Measurements from ENCODE around the gene USP50. TPM values are rescaled to one million over a fixed set of nuclear protein-coding genes. Genes with fewer than 3 reads are reported as not detected.

USP50 gene
- total RNA-seq, 1 experiment from 2014 or later = not detected

- no peak overlapping the region for H2AK5ac ChIP-seq (ENCODE audit: insufficient read length, low read length)
- no peaks in the 10 kb centered on the region for H3K36me3 Mint-ChIP-seq (ENCODE audit: insufficient read depth in 1 of 3, low read depth in 3 of 3)
- no peak overlapping the region for H2BK5ac ChIP-seq (ENCODE audit: insufficient read length, low read length)
- no peak overlapping the region for H3K14ac ChIP-seq (ENCODE audit: insufficient read depth, low read length)
- H3K9me3 ChIP-seq (ENCODE audit: control insufficient read depth, low read depth, low read length) = no peaks in the 10 kb centered on the region
- no peak overlapping the region for H2AFZ ChIP-seq (ENCODE audit: low read length)
- H3K56ac ChIP-seq (ENCODE audit: insufficient read length, low read depth, low read length) = no peak overlapping the region
- no peak overlapping the region for H3K4ac ChIP-seq (ENCODE audit: low read depth, low read length)
- H4K20me1 ChIP-seq (ENCODE audit: control insufficient read depth, insufficient read depth, insufficient read length) = no peaks in the 10 kb centered on the region
- H3K27me3 Mint-ChIP-seq (ENCODE audit: low read depth) = no peaks in the 10 kb centered on the region
- no peak overlapping the region for H3K18ac ChIP-seq (ENCODE audit: insufficient read length, low read depth, low read length)
- no peak overlapping the region for H3K4me2 ChIP-seq (ENCODE audit: insufficient read depth, insufficient read length, low read length)
- no peaks in the 10 kb centered on the region for H3K4me1 ChIP-seq (ENCODE audit: insufficient read depth, low read length)
- H3K9ac ChIP-seq (ENCODE audit: extremely low read depth, insufficient read length, low read length) = no peak overlapping the region
- H4K91ac ChIP-seq (ENCODE audit: insufficient read length, low read depth, low read length) = no peak overlapping the region
- no peaks in the 10 kb centered on the region for H3K4me1 Mint-ChIP-seq
- DNase-seq = no peak
- no peaks in the 10 kb centered on the region for H3K79me2 ChIP-seq (ENCODE audit: insufficient read depth, low read length)
- H3K27ac ChIP-seq (ENCODE audit: insufficient read length, low read depth, low read length) = no peak overlapping the region
- H2BK15ac ChIP-seq (ENCODE audit: low read depth, low read length) = no peak overlapping the region
- H3K4me3 Mint-ChIP-seq = no peak overlapping the region
- H4K8ac ChIP-seq (replicated peaks; ENCODE audit: insufficient read length, low read depth, low read length) = no peak overlapping the region
- H3K23ac ChIP-seq (ENCODE audit: insufficient read length, low read depth, low read length) = no peak overlapping the region
- H3K27me3 ChIP-seq (ENCODE audit: insufficient read depth, low read length) = no peaks in the 10 kb centered on the region
- no peak overlapping the region for H4K5ac ChIP-seq (ENCODE audit: insufficient read length, low read depth, low read length)
- H2BK12ac ChIP-seq (ENCODE audit: insufficient read length, low read depth, low read length) = no peak overlapping the region
- no peak overlapping the region for H2BK20ac ChIP-seq (ENCODE audit: low read depth, low read length, poor library complexity, severe bottlenecking)
- H3K23me2 ChIP-seq (ENCODE audit: insufficient read length, low read depth, low read length, poor library complexity, severe bottlenecking) = no peaks in the 10 kb centered on the region
- no peak overlapping the region for H3T11ph ChIP-seq (ENCODE audit: low read length)
- no peak overlapping the region for H3K27ac Mint-ChIP-seq
- TF ChIP-seq CTCF (conservative IDR thresholded peaks at IDR 0.05) = no peak
- H3K9me3 Mint-ChIP-seq = no peaks in the 10 kb centered on the region
- no peak overlapping the region for H2BK120ac ChIP-seq (ENCODE audit: low read depth, low read length, poor library complexity, severe bottlenecking)
- WGBS (ENCODE audit: extremely low coverage, insufficient read length, low lambda C conversion rate) = no CpG with 5 or more reads among the region's 4 CpGs
- H3K79me1 ChIP-seq (ENCODE audit: insufficient read depth, low read depth, low read length, poor library complexity, severe bottlenecking) = no peaks in the 10 kb centered on the region
Observed at GRCh38 chr15:50531163-50531562, 15.3 kb downstream of the USP50 start.

Measured in H9 (cell line).